HCT116 (cell line): ENCODE results near the gene CHRND. TPM values are rescaled to one million over a fixed set of nuclear protein-coding genes. Genes with fewer than 3 reads are reported as not detected.

Source experiments
- ATAC-seq: fragments of 200-7000 bp; cut with Tn5 transposase; 2 replicates; pipeline ENCODE4 v1.9.1; 2020; ENCODE audit warnings: mild to moderate bottlenecking, moderate library complexity
- BruUV-seq: library from RNA; stranded (reverse); fragments of 400-500 nt; replicated peaks from 2 replicates; lab custom pipeline; 2021; lab: Mats Ljungman, UMichigan
- CTCF ChIA-PET: fragments of 300-600 bp; sonication (Branson Sonifier 250); formaldehyde crosslinking; loops from one replicate; lab custom pipeline; 2021; ENCODE audit warnings: antibody characterized with exemption; lab: Charles Lee
- POLR2A ChIA-PET: fragments of 300-600, 350-600 bp; sonication (Branson Sonifier 250); formaldehyde crosslinking; loops from one replicate; lab custom pipeline; 2021; ENCODE audit warnings: antibody characterized with exemption; lab: Charles Lee
- RAD21 ChIA-PET, 2 experiments: fragments of 300-600 bp; sonication (Branson Sonifier 250); formaldehyde crosslinking; loops; one replicate each; lab custom pipeline; 2023; ENCODE audit warnings: low total read pairs in 2 of 2; ENCODE audit not compliant: uncharacterized antibody in 2 of 2, unreplicated experiment in 2 of 2, low non-redundant PET in 1 of 2; lab: Charles Lee
- DNase-seq: peaks from one replicate; pipeline ENCODE4 v3.0.0-alpha.2; 2010; ENCODE audit warnings: low read depth, low spot score
- H2AFZ ChIP-seq: fragments of 200-600 bp; shearing (Covaris generic), sonication (generic); 2 replicates; pipeline ENCODE4 v1.6.1; 2017; ENCODE audit warnings: low read depth, mixed run types, mixed read lengths, antibody characterized with exemption, low read length; ENCODE audit not compliant: poor library complexity, severe bottlenecking
- H3K27ac ChIP-seq: 2 replicates; pipeline ENCODE4 v1.5.1; 2012; ENCODE audit warnings: low read depth, low read length
- H3K27me3 ChIP-seq: fragments of 200-600 bp; sonication (generic); 2 replicates; pipeline ENCODE4 v1.6.1; 2016; ENCODE audit warnings: mixed run types, low read length, mixed read lengths; ENCODE audit not compliant: insufficient read depth
- H3K36me3 ChIP-seq, 2 experiments: fragments of 200-500 bp in 1 of 2; fragments of 200-600 bp in 1 of 2; sonication (Bioruptor generic) in 1 of 2; sonication (generic) in 1 of 2; 2 replicates each; pipeline versions ENCODE4 v1.5.1 to v1.6.1; 2014 to 2016; ENCODE audit warnings: low read length in 2 of 2, inconsistent platforms in 1 of 2, mixed read lengths in 1 of 2, mixed run types in 1 of 2; ENCODE audit not compliant: insufficient read depth in 2 of 2, control insufficient read depth in 1 of 2
- H3K4me1 ChIP-seq, 2 experiments: fragments of 200-600 bp in 1 of 2; sonication (generic) in 1 of 2; 2 replicates each; pipeline versions ENCODE4 v1.5.1 to v1.6.1; 2012 to 2017; ENCODE audit warnings: low read length in 2 of 2, inconsistent platforms in 1 of 2, mild to moderate bottlenecking in 1 of 2, mixed read lengths in 1 of 2, mixed run types in 1 of 2, moderate library complexity in 1 of 2; ENCODE audit not compliant: insufficient read depth in 2 of 2, control insufficient read depth in 1 of 2
- H3K4me2 ChIP-seq: fragments of 200-600 bp; sonication (generic); 2 replicates; pipeline ENCODE4 v1.6.1; 2017; ENCODE audit warnings: mixed run types, low read length, mixed read lengths
- H3K4me3 ChIP-seq, 2 experiments: fragments of 200-600 bp in 1 of 2; sonication (generic) in 1 of 2; replicated peaks in 1 of 2; 2 replicates each; pipeline ENCODE4 v1.5.1; 2011 to 2016; ENCODE audit warnings: low read length in 2 of 2, control low read depth in 1 of 2, low read depth in 1 of 2, mild to moderate bottlenecking in 1 of 2, mixed read lengths in 1 of 2, mixed run types in 1 of 2
- H3K79me2 ChIP-seq: fragments of 200-600 bp; sonication (generic); 2 replicates; pipeline ENCODE4 v1.6.1; 2017; ENCODE audit warnings: mild to moderate bottlenecking, mixed run types, low read length, moderate library complexity, mixed read lengths; ENCODE audit not compliant: insufficient read depth
- H3K9ac ChIP-seq: fragments of 200-600 bp; sonication (generic); 2 replicates; pipeline ENCODE4 v1.6.1; 2016; ENCODE audit warnings: low read length, mixed read lengths
- H3K9me2 ChIP-seq: fragments of 200-600 bp; sonication (generic), shearing (Covaris generic); 2 replicates; pipeline ENCODE4 v1.6.1; 2017; ENCODE audit warnings: mixed run types, mild to moderate bottlenecking, moderate library complexity; ENCODE audit not compliant: insufficient read depth
- H3K9me3 ChIP-seq, 2 experiments: fragments of 200-500 bp in 1 of 2; fragments of 200-600 bp in 1 of 2; sonication (Bioruptor generic) in 1 of 2; sonication (generic) in 1 of 2; 2 replicates each; pipeline ENCODE4 v1.6.1; 2014 to 2017; ENCODE audit warnings: low read length in 2 of 2, mixed read lengths in 2 of 2, inconsistent platforms in 1 of 2, low read depth in 1 of 2, mild to moderate bottlenecking in 1 of 2, mixed run types in 1 of 2, moderate library complexity in 1 of 2; ENCODE audit not compliant: control insufficient read depth in 1 of 2, insufficient read depth in 1 of 2
- H4K20me1 ChIP-seq: fragments of 200-600 bp; sonication (generic), shearing (Covaris generic); 2 replicates; pipeline ENCODE4 v1.6.1; 2017; ENCODE audit warnings: mixed run types, mild to moderate bottlenecking, moderate library complexity; ENCODE audit not compliant: insufficient read depth
- CBX3 ChIP-seq: IDR thresholded peaks from 2 replicates; pipeline ENCODE4 v1.6.1; 2012; ENCODE audit warnings: low read depth
- CEBPB ChIP-seq: IDR thresholded peaks from 2 replicates; pipeline ENCODE4 v1.6.1; 2012; ENCODE audit warnings: low read depth
- EZH2phosphoT487 ChIP-seq: fragments of 200-600 bp; IDR thresholded peaks from 2 replicates; pipeline ENCODE4 v1.6.1; 2018; ENCODE audit warnings: antibody characterized with exemption, borderline replicate concordance
- FOSL1 ChIP-seq: IDR thresholded peaks from 2 replicates; pipeline ENCODE4 v1.6.1; 2012; ENCODE audit warnings: low read depth
- JUND ChIP-seq: IDR thresholded peaks from 2 replicates; pipeline ENCODE4 v1.6.1; 2012
- MAX ChIP-seq: IDR thresholded peaks from 2 replicates; pipeline ENCODE4 v1.6.1; 2012
- RAD21 ChIP-seq: IDR thresholded peaks from 2 replicates; pipeline ENCODE4 v1.6.1; 2012; ENCODE audit warnings: low read depth, mild to moderate bottlenecking
- REST ChIP-seq: IDR thresholded peaks from 2 replicates; pipeline ENCODE4 v1.6.1; 2012; ENCODE audit warnings: low read depth
- SP1 ChIP-seq: IDR thresholded peaks from 2 replicates; pipeline ENCODE4 v1.6.1; 2012; ENCODE audit warnings: low read depth
- TCF7L2 ChIP-seq: IDR thresholded peaks from 2 replicates; pipeline ENCODE4 v1.7.0; 2011; ENCODE audit warnings: borderline replicate concordance, inconsistent platforms; ENCODE audit not compliant: insufficient read depth, insufficient read length; ENCODE audit errors: extremely low read depth
- YY1 ChIP-seq: IDR thresholded peaks from 2 replicates; pipeline ENCODE4 v1.6.1; 2011; ENCODE audit warnings: low read length, low read depth, moderate library complexity, mild to moderate bottlenecking; ENCODE audit not compliant: insufficient replicate concordance; ENCODE audit errors: extremely low read depth
- ZBTB33 ChIP-seq: IDR thresholded peaks from 2 replicates; pipeline ENCODE4 v1.6.1; 2011; ENCODE audit warnings: mild to moderate bottlenecking, low read length, moderate library complexity; ENCODE audit not compliant: insufficient replicate concordance; ENCODE audit errors: extremely low read depth
- ZNF274 ChIP-seq: fragments of 200-500 bp; sonication (Bioruptor generic); IDR thresholded peaks from 2 replicates; pipeline ENCODE4 v1.6.1; 2014; ENCODE audit warnings: mild to moderate bottlenecking, low read depth, low read length, inconsistent platforms
- intact Hi-C: fragments of 100-400 bp; cut with micrococcal nuclease; formaldehyde crosslinking; loops from 2 replicates; pipeline ENCODE4 v1.10.0; 2022
- total RNA-seq: library from RNA; stranded (reverse); gene quantifications from one replicate; pipeline ENCODE4 v1.2.1, GENCODE V29; 2021; ENCODE audit not compliant: unreplicated experiment

The CHRND gene
- total RNA-seq, 1 experiment from 2014 or later = not detected

- TF ChIP-seq ZBTB33 (peak; percentile 79), RAD21 (no peak), MAX (peak; percentile 95)
- TF ChIP-seq, all 23 proteins: peak for 14
These were observed 24.6 kb downstream of the CHRND start, which contains the start of the genes EIF4E2 and TIGD1 (continued) for GRCh38 chr2:232550354-232551249.

GRCh38 chr2:232551250-232551638, 25.3 kb downstream of the CHRND start:
- POLR2A ChIA-PET = interaction anchor here (0.5 to 1.4 kb wide), 2 partner anchors 10 to 16 kb away, joined by 6 read pairs; no protein-coding TSS in a partner anchor
- Histone ChIP-seq H3K27me3 (no peaks in the 10 kb centered on the region), H4K20me1 (no peaks in the 10 kb centered on the region; the same call in 1 of the 2 replicates), H3K4me1 (peaks cover 5 to 15% of the 10 kb centered on the region in 2 experiments; a peak in 3 of 4 replicates), H3K27ac (peak overlapping the region; percentile 86), H3K36me3 (peaks cover 2 to 25% of the 10 kb centered on the region in 2 experiments; a peak in 2 of 4 replicates), H3K9me3 (no peaks in the 10 kb centered on the region; a peak in 1 of 4 replicates), H2AFZ (no peak overlapping the region), H3K4me2 (peak overlapping the region; percentile 93), H3K9ac (peak overlapping the region; percentile 98), H3K4me3 (peak overlapping the region; percentile 76 to 95), H3K79me2 (peaks cover 86% of the 10 kb centered on the region), H3K9me2 (no peaks in the 10 kb centered on the region)
- DNase-seq (no peak), ATAC-seq (peak; percentile 31)
- CTCF ChIA-PET = no interaction called here
- BruUV-seq = TSS peak; percentile 44
- RAD21 ChIA-PET = no interaction called here
- intact Hi-C loops = no loop called here
- no peak for TF ChIP-seq REST
- TF ChIP-seq FOSL1 = no peak
- no peak for TF ChIP-seq YY1
- TF ChIP-seq JUND = no peak
- TF ChIP-seq SP1 = no peak
- no peak for TF ChIP-seq CBX3
- no peak for TF ChIP-seq RAD21
- TF ChIP-seq CEBPB = no peak
- TF ChIP-seq ZNF274 = no peak
- TF ChIP-seq TCF7L2 = no peak
- no peak for TF ChIP-seq EZH2phosphoT487
- TF ChIP-seq ZBTB33 = no peak
- TF ChIP-seq MAX = no peak
